GM12878 (cell line): Measurements from ENCODE around the gene UBASH3A. TPM values are rescaled to one million over a fixed set of nuclear protein-coding genes. Genes with fewer than 3 reads are reported as not detected.

Experiments
- ATAC-seq: fragments of 200-7000 bp; cut with Tn5 transposase; 3 replicates; pipeline ENCODE4 v1.9.1; 2020; ENCODE audit warnings: mild to moderate bottlenecking, moderate library complexity
- BruUV-seq: library from RNA; stranded (reverse); fragments of 400-500 nt; replicated peaks from 2 replicates; lab custom pipeline; 2021; lab: Mats Ljungman, UMichigan
- CTCF ChIA-PET: fragments of 300-600 bp; sonication (Branson Sonifier 250); formaldehyde crosslinking; extraction: SDS; loops from one replicate; lab custom pipeline; 2021; ENCODE audit warnings: inconsistent platforms; lab: Yijun Ruan, JAX
- POLR2A ChIA-PET: fragments of 350-600 bp; formaldehyde crosslinking; extraction: SDS; loops from one replicate; lab custom pipeline; 2021; ENCODE audit warnings: inconsistent platforms; lab: Charles Lee
- RAD21 ChIA-PET: fragments of 300-600 bp; sonication (Branson Sonifier 250); formaldehyde crosslinking; loops from one replicate; lab custom pipeline; 2023; ENCODE audit warnings: antibody characterized with exemption; ENCODE audit not compliant: unreplicated experiment; lab: Charles Lee
- SMC1A ChIA-PET: fragments of 300-600 bp; sonication (Branson Sonifier 250); formaldehyde crosslinking; loops from one replicate; lab custom pipeline; 2023; ENCODE audit not compliant: unreplicated experiment, uncharacterized antibody; lab: Charles Lee
- DNase-seq: peaks from one replicate; pipeline ENCODE4 v3.0.0-alpha.2; 2011; ENCODE audit warnings: low read depth, low spot score
- FAIRE-seq: peaks from 3 replicates; lab custom pipeline; 2011; peaks lifted over from hg19 to GRCh38; lab: Jason Lieb, UNC
- H2AFZ ChIP-seq: 2 replicates; pipeline ENCODE4 v1.6.0; 2011; ENCODE audit warnings: low read depth, low read length, control low read depth; ENCODE audit not compliant: control insufficient read depth
- H3K27ac ChIP-seq: 2 replicates; pipeline ENCODE4 v1.5.1; 2011; ENCODE audit warnings: control low read depth; ENCODE audit not compliant: control insufficient read depth, insufficient read depth
- H3K27me3 ChIP-seq, 2 experiments: replicated peaks in 1 of 2; 2 replicates each; pipeline versions ENCODE4 v1.6.0 to v1.6.1; 2011; ENCODE audit warnings: low read length in 1 of 2; ENCODE audit not compliant: control insufficient read depth in 2 of 2, insufficient read depth in 2 of 2
- H3K36me3 ChIP-seq, 2 experiments: 2 replicates each; pipeline ENCODE4 v1.5.1; 2011; ENCODE audit warnings: low read length in 1 of 2; ENCODE audit not compliant: control insufficient read depth in 2 of 2, insufficient read depth in 2 of 2
- H3K4me1 ChIP-seq: 2 replicates; pipeline ENCODE4 v1.6.1; 2011; ENCODE audit warnings: mild to moderate bottlenecking, low read length, moderate library complexity, mixed read lengths; ENCODE audit not compliant: control insufficient read depth, insufficient read depth
- H3K4me2 ChIP-seq: 2 replicates; pipeline ENCODE4 v1.6.0; 2011; ENCODE audit warnings: control low read depth; ENCODE audit not compliant: control insufficient read depth, insufficient read depth
- H3K4me3 ChIP-seq: fragments of 200-600 bp; sonication (generic); 2 replicates; pipeline ENCODE4 v1.5.1; 2016
- H3K79me2 ChIP-seq: 2 replicates; pipeline ENCODE4 v1.6.0; 2011; ENCODE audit warnings: low read length; ENCODE audit not compliant: control insufficient read depth, insufficient read depth
- H3K9ac ChIP-seq: 2 replicates; pipeline ENCODE4 v1.8.0; 2011; ENCODE audit warnings: low read length, control low read depth, mixed read lengths; ENCODE audit not compliant: control insufficient read depth, insufficient read depth
- H3K9me3 ChIP-seq: replicated peaks from 3 replicates; pipeline ENCODE4 v1.5.1; 2011; ENCODE audit warnings: mild to moderate bottlenecking, low read length; ENCODE audit not compliant: control insufficient read depth, insufficient read depth
- H4K20me1 ChIP-seq: 2 replicates; pipeline ENCODE4 v1.6.0; 2011; ENCODE audit not compliant: control insufficient read depth, insufficient read depth
- BCL3 ChIP-seq: IDR thresholded peaks from 2 replicates; pipeline ENCODE4 v1.6.1; 2011; ENCODE audit warnings: borderline replicate concordance, low read depth, mild to moderate bottlenecking, moderate library complexity, low read length; ENCODE audit not compliant: insufficient read depth, poor library complexity, severe bottlenecking
- E2F8 ChIP-seq: fragments of 450-650 bp; IDR thresholded peaks from 2 replicates; pipeline ENCODE4 v1.6.1; 2018; ENCODE audit warnings: mild to moderate bottlenecking, low read depth, moderate library complexity; ENCODE audit not compliant: partially characterized antibody
- IRF3 ChIP-seq: fragments of 450-650 bp; IDR thresholded peaks from 2 replicates; pipeline ENCODE4 v1.6.1; 2014; ENCODE audit warnings: mild to moderate bottlenecking
- MXI1 ChIP-seq: fragments of 150-350 bp; IDR thresholded peaks from 2 replicates; pipeline ENCODE4 v1.6.1; 2011; ENCODE audit warnings: low read depth, mild to moderate bottlenecking, inconsistent platforms, low read length, improper control_type of control experiment
- NRF1 ChIP-seq: conservative IDR thresholded peaks from 2 replicates; pipeline ENCODE4 v1.6.1; 2011; ENCODE audit warnings: mild to moderate bottlenecking, low read depth, low read length, improper control_type of control experiment
- POU2F2 ChIP-seq: IDR thresholded peaks from 3 replicates; pipeline ENCODE4 v1.6.1; 2011; ENCODE audit warnings: low read depth, mild to moderate bottlenecking, low read length, borderline replicate concordance
- TBL1XR1 ChIP-seq: IDR thresholded peaks from 2 replicates; pipeline ENCODE4 v1.6.1; 2012; ENCODE audit warnings: low read depth, low read length, improper control_type of control experiment
- ZNF384 ChIP-seq: IDR thresholded peaks from 2 replicates; pipeline ENCODE4 v1.6.1; 2012; ENCODE audit warnings: low read depth, mild to moderate bottlenecking, low read length, improper control_type of control experiment, borderline replicate concordance
- ZNF592 ChIP-seq: fragments of 450-650 bp; IDR thresholded peaks from 2 replicates; pipeline ENCODE4 v1.6.1; 2017; ENCODE audit warnings: mild to moderate bottlenecking, moderate library complexity
- WGBS: methylation state at CpG from one replicate; pipeline ENCODE4 v1.1.6; 2016; ENCODE audit warnings: low lambda C conversion rate; ENCODE audit not compliant: insufficient replicate concordance, insufficient coverage; ENCODE audit errors: missing lambda C conversion rate; 5-methylcytosine and 5-hydroxymethylcytosine counted together
- in situ Hi-C: fragments of 300-500 bp; cut with MboI; formaldehyde crosslinking; loops from 9 replicates; pipeline ENCODE4 v1.14.3; 2018; ENCODE audit warnings: mixed read lengths
- intact Hi-C: fragments of 100-400 bp; cut with micrococcal nuclease; formaldehyde crosslinking; loops from one replicate; pipeline ENCODE4 v1.14.2; 2022; ENCODE audit not compliant: unreplicated experiment
- polyA plus RNA-seq, 11 experiments: library from polyadenylated mRNA; depleted of rRNA in 4 of 11; unstranded in 6 of 11; stranded (reverse) in 5 of 11; fragments of >200 nt; fragmentation: Nextera tagmentation in 4 of 11; fragmentation: Illumina TruSeq in 1 of 11; extraction: Ambion mirVana in 4 of 11; extraction: Trizol in 1 of 11; gene quantifications; 1 replicate in 1 of 11; 2 replicates in 10 of 11; pipeline versions ENCODE4 v1.2.1 to v1.2.3, GENCODE V29; 2011 to 2016; ENCODE audit warnings: inconsistent platforms in 2 of 11, missing spikeins in 2 of 11, low read depth in 1 of 11
- total RNA-seq, 4 experiments: library from RNA; depleted of rRNA in 3 of 4; stranded (reverse); fragments of >200 nt in 3 of 4; fragmentation: Illumina TruSeq in 1 of 4; extraction: Trizol in 1 of 4; gene quantifications; 2 replicates each; pipeline versions ENCODE4 v1.2.1 to v1.2.3, GENCODE V29; 2013 to 2021

The UBASH3A gene
- total and polyA plus RNA-seq, 10 of the 15 experiments (the other 5 are each of a cell fraction or from before 2014, with no cell fraction given) = 0.04 to 0.39 (median 0.23) TPM; not detected in 1

- Histone ChIP-seq H3K27me3 (no peaks in the 10 kb centered on the region), H3K27ac (no peak overlapping the region), H3K4me3 (no peak overlapping the region), H3K36me3 (no peaks in the 10 kb centered on the region), H3K4me1 (no peaks in the 10 kb centered on the region), H3K9ac (no peak overlapping the region), H3K9me3 (peaks cover 6% of the 10 kb centered on the region), H2AFZ (no peak overlapping the region), H3K4me2 (no peak overlapping the region), H4K20me1 (no peaks in the 10 kb centered on the region), H3K79me2 (no peaks in the 10 kb centered on the region)
- CTCF ChIA-PET = interaction anchor here (1.0 to 1.5 kb wide), 5 partner anchors 10 to 103 kb away, joined by 3 to 9 read pairs (median 4); no protein-coding TSS in a partner anchor
- 28% methylated on average over 1 of the region's 1 CpG for WGBS
- in situ Hi-C loops (no loop called here), intact Hi-C loops (no loop called here)
- POLR2A ChIA-PET = interaction anchor here (1.1 kb wide), 1 partner anchor 8 kb away, joined by 7 read pairs; no protein-coding TSS in a partner anchor
- DNase-seq (no peak), FAIRE-seq (no peak), ATAC-seq (no peak)
- RAD21 ChIA-PET = interaction anchor here (0.7 to 1.1 kb wide), 2 partner anchors 10 to 12 kb away, joined by 3 to 6 read pairs; no protein-coding TSS in a partner anchor
- SMC1A ChIA-PET = interaction anchor here (0.8 to 8.6 kb wide), 3 partner anchors 9 to 116 kb away, joined by 3 to 68 read pairs (median 3); no protein-coding TSS in a partner anchor
- BruUV-seq = no TSS peak
- TF ChIP-seq BCL3 = no peak
- no peak for TF ChIP-seq ZNF592
- TF ChIP-seq ZNF384 = no peak
- no peak for TF ChIP-seq MXI1
- TF ChIP-seq NRF1 = no peak
- TF ChIP-seq E2F8 = no peak
- TF ChIP-seq IRF3 = no peak
- no peak for TF ChIP-seq POU2F2
- TF ChIP-seq TBL1XR1 = no peak
Measured at GRCh38 chr21:42432695-42433094, 29.0 kb downstream of the UBASH3A start.
